ENCODE measurements around the gene DLGAP4.

The DLGAP4 gene

GRCh38 chr20:36315545-36316351 is 9.6 kb downstream of the DLGAP4 start:
- Histone ChIP-seq H3K27me3 (replicated peaks; ENCODE audit: control insufficient read depth, insufficient read depth, low read length) (no peaks in the 10 kb centered on the region; the same call in 1 of the 2 replicates), H3K36me3 (ENCODE audit: control insufficient read depth, insufficient read depth, low read length) (no peaks in the 10 kb centered on the region), H3K4me3 (replicated peaks; ENCODE audit: low read depth, low read length) (no peak overlapping the region)
- TF ChIP-seq, protein P1, sequence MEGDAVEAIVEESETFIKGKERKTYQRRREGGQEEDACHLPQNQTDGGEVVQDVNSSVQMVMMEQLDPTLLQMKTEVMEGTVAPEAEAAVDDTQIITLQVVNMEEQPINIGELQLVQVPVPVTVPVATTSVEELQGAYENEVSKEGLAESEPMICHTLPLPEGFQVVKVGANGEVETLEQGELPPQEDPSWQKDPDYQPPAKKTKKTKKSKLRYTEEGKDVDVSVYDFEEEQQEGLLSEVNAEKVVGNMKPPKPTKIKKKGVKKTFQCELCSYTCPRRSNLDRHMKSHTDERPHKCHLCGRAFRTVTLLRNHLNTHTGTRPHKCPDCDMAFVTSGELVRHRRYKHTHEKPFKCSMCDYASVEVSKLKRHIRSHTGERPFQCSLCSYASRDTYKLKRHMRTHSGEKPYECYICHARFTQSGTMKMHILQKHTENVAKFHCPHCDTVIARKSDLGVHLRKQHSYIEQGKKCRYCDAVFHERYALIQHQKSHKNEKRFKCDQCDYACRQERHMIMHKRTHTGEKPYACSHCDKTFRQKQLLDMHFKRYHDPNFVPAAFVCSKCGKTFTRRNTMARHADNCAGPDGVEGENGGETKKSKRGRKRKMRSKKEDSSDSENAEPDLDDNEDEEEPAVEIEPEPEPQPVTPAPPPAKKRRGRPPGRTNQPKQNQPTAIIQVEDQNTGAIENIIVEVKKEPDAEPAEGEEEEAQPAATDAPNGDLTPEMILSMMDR (IDR thresholded peaks at IDR 0.05; ENCODE audit: insufficient read depth, low read length, poor library complexity, severe bottlenecking), result no peak
- no peak for DNase-seq (ENCODE audit: extremely low read depth, insufficient read length)

- H3K27me3 ChIP-seq (replicated peaks; ENCODE audit: control insufficient read depth, insufficient read depth, low read length), result no peaks in the 10 kb centered on the region; the same call in 1 of the 2 replicates
- TF ChIP-seq, protein P1 (IDR thresholded peaks at IDR 0.05; ENCODE audit: insufficient read depth, low read length, poor library complexity, severe bottlenecking), result no peak
- DNase-seq (ENCODE audit: extremely low read depth, insufficient read length), result no peak
Measured at GRCh38 chr20:36317675-36318074, 11.5 kb downstream of the DLGAP4 start.

GRCh38 chr20:36318166-36318565 is 12.0 kb downstream of the DLGAP4 start:
- Histone ChIP-seq H3K36me3 (ENCODE audit: control insufficient read depth, insufficient read depth, low read length) (no peaks in the 10 kb centered on the region), H3K4me3 (replicated peaks; ENCODE audit: low read depth, low read length) (no peak overlapping the region), H3K27me3 (replicated peaks; ENCODE audit: control insufficient read depth, insufficient read depth, low read length) (no peaks in the 10 kb centered on the region; the same call in 1 of the 2 replicates)
- no peak for DNase-seq (ENCODE audit: extremely low read depth, insufficient read length)
- TF ChIP-seq, protein P1 (IDR thresholded peaks at IDR 0.05; ENCODE audit: insufficient read depth, low read length, poor library complexity, severe bottlenecking), result no peak

More at GRCh38 chr20:36317675-36318074, 11.5 kb downstream of the DLGAP4 start:
- Histone ChIP-seq H3K36me3 (ENCODE audit: control insufficient read depth, insufficient read depth, low read length) (no peaks in the 10 kb centered on the region), H3K4me3 (replicated peaks; ENCODE audit: low read depth, low read length) (no peak overlapping the region)

- TF ChIP-seq, protein P1 (IDR thresholded peaks at IDR 0.05; ENCODE audit: insufficient read depth, low read length, poor library complexity, severe bottlenecking), result no peak
- H3K36me3 ChIP-seq (ENCODE audit: control insufficient read depth, insufficient read depth, low read length), result no peaks in the 10 kb centered on the region
- H3K27me3 ChIP-seq (replicated peaks; ENCODE audit: control insufficient read depth, insufficient read depth, low read length), result no peaks in the 10 kb centered on the region; the same call in 1 of the 2 replicates
- DNase-seq (ENCODE audit: extremely low read depth, insufficient read length), result no peak
- H3K4me3 ChIP-seq (replicated peaks; ENCODE audit: low read depth, low read length), result no peak overlapping the region
Measured at GRCh38 chr20:36319356-36320260, 13.5 kb downstream of the DLGAP4 start.

- no peak overlapping the region for H3K4me3 ChIP-seq (replicated peaks; ENCODE audit: low read depth, low read length)
- H3K27me3 ChIP-seq (replicated peaks; ENCODE audit: control insufficient read depth, insufficient read depth, low read length), result no peaks in the 10 kb centered on the region; the same call in 1 of the 2 replicates
- TF ChIP-seq, protein P1 (IDR thresholded peaks at IDR 0.05; ENCODE audit: insufficient read depth, low read length, poor library complexity, severe bottlenecking), result no peak
- no peaks in the 10 kb centered on the region for H3K36me3 ChIP-seq (ENCODE audit: control insufficient read depth, insufficient read depth, low read length)
- DNase-seq (ENCODE audit: extremely low read depth, insufficient read length), result no peak
Measured at GRCh38 chr20:36320261-36320897, 14.2 kb downstream of the DLGAP4 start.
